HEK293T (cell line): ENCODE results near the gene HSFX1.
"Not testable (repeated sequence)": the region's sequence is repeated elsewhere in the genome, so short reads cannot be mapped to it uniquely, and the experiment has no call there.

Source experiments
- CTCF ChIA-PET: fragments of 350-600 bp; formaldehyde crosslinking; extraction: SDS; loops from one replicate; lab custom pipeline; 2021; ENCODE audit warnings: antibody characterized with exemption, inconsistent platforms; lab: Yijun Ruan, JAX
- POLR2A ChIA-PET: fragments of 350-600 bp; formaldehyde crosslinking; extraction: SDS; loops from one replicate; lab custom pipeline; 2020; ENCODE audit warnings: antibody characterized with exemption, inconsistent platforms; lab: Yijun Ruan, JAX
- DNase-seq: peaks from one replicate; pipeline ENCODE4 v3.0.0; 2012; ENCODE audit warnings: mixed read lengths; ENCODE audit errors: extremely low spot score
- ARNT ChIP-seq: fragments of 450-650 bp; IDR thresholded peaks from 2 replicates; pipeline ENCODE4 v1.6.1; 2017; ENCODE audit warnings: mild to moderate bottlenecking
- BHLHE40 ChIP-seq: fragments of 450-650 bp; IDR thresholded peaks from 2 replicates; pipeline ENCODE4 v1.6.1; 2016; ENCODE audit warnings: mild to moderate bottlenecking, moderate library complexity, borderline replicate concordance
- CTBP1 ChIP-seq: fragments of 450-650 bp; IDR thresholded peaks from 2 replicates; pipeline ENCODE4 v1.6.1; 2016; ENCODE audit warnings: borderline replicate concordance
- ELF4 ChIP-seq: fragments of 450-650 bp; IDR thresholded peaks from 2 replicates; pipeline ENCODE4 v1.6.1; 2017; ENCODE audit warnings: antibody characterized with exemption
- FOXA1 ChIP-seq: fragments of 450-650 bp; IDR thresholded peaks from 2 replicates; pipeline ENCODE4 v1.6.1; 2016; ENCODE audit warnings: mild to moderate bottlenecking
- FOXK2 ChIP-seq: fragments of 450-650 bp; IDR thresholded peaks from 2 replicates; pipeline ENCODE4 v1.6.1; 2016; ENCODE audit warnings: mild to moderate bottlenecking
- FOXM1 ChIP-seq: fragments of 450-650 bp; IDR thresholded peaks from 2 replicates; pipeline ENCODE4 v1.6.1; 2017; ENCODE audit warnings: mild to moderate bottlenecking, borderline replicate concordance
- HDGF ChIP-seq: fragments of 450-650 bp; IDR thresholded peaks from 2 replicates; pipeline ENCODE4 v1.6.1; 2017; ENCODE audit warnings: antibody characterized with exemption, borderline replicate concordance
- L3MBTL2 ChIP-seq: fragments of 450-650 bp; conservative IDR thresholded peaks from 2 replicates; pipeline ENCODE4 v1.6.1; 2016; ENCODE audit warnings: mild to moderate bottlenecking
- LEF1 ChIP-seq: fragments of 450-650 bp; IDR thresholded peaks from 2 replicates; pipeline ENCODE4 v1.6.1; 2017; ENCODE audit warnings: mild to moderate bottlenecking, borderline replicate concordance
- NFRKB ChIP-seq: fragments of 450-650 bp; IDR thresholded peaks from 2 replicates; pipeline ENCODE4 v1.6.1; 2016; ENCODE audit warnings: mild to moderate bottlenecking, moderate library complexity
- SP1 ChIP-seq: fragments of 450-650 bp; IDR thresholded peaks from 2 replicates; pipeline ENCODE4 v1.6.1; 2017
- SUZ12 ChIP-seq: fragments of 450-650 bp; IDR thresholded peaks from 2 replicates; pipeline ENCODE4 v1.6.1; 2016; ENCODE audit warnings: mild to moderate bottlenecking
- TARDBP ChIP-seq: fragments of 450-650 bp; IDR thresholded peaks from 2 replicates; pipeline ENCODE4 v1.6.1; 2016
- ZNF384 ChIP-seq: fragments of 450-650 bp; IDR thresholded peaks from 2 replicates; pipeline ENCODE4 v1.6.1; 2016
- TF ChIP-seq, protein P1 (sequence below): fragments of 450-650 bp; IDR thresholded peaks from 2 replicates; pipeline ENCODE4 v1.6.1; 2016

HSFX1 gene

DNA sequence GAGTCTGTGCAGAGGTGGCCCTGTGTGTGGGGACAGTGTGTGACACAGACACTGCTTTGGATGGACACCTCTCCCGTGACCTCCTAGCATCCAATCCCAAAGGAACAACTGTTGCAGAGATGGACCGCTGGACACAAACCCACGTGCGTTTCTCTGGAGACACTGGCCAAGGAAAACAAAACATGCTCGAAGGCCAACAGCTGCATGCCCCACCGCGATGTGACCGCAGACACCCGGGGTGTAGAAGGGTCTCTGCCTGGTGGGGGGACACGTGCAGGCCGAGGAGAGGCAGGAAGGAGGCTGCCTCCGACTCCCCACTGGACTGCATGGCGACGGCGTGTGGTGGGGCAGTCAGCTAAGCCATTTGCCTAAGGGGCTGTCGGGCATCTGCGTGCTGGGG, at the start of gene HSFX1:
HSFX1 (plus strand) TSS at position 301 of the 400 bp plus-strand sequence. CDS start 614 bp downstream, outside the sequence.
- CTCF ChIA-PET, POLR2A ChIA-PET, DNase-seq: not testable (repeated sequence)

- DNase-seq, CTCF ChIA-PET, POLR2A ChIA-PET: not testable (repeated sequence)
Observed at GRCh38 chrX:149727308-149727707, 46.6 kb upstream of the HSFX1 start.

DNA sequence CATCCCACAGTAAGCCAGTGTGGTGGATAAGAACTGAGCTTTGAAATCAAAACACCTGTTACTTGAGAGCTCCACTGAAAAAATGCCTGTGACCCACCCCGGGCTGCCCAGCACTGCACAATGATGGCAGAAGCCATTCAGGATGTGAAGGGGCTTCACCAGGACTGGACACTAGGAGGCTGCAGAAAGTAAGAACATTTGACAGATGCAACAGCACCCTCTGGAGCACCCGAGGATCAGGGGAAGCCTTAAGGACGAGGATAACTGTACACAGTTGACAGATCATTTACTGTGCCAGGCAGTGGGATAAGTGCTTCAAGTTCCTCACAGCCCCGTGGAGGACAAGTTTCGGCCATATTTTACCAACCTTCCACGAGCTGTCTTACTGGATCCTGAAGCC, 31.6 kb upstream of the HSFX1 start:
- DNase-seq, CTCF ChIA-PET, POLR2A ChIA-PET: not testable (repeated sequence)

DNA sequence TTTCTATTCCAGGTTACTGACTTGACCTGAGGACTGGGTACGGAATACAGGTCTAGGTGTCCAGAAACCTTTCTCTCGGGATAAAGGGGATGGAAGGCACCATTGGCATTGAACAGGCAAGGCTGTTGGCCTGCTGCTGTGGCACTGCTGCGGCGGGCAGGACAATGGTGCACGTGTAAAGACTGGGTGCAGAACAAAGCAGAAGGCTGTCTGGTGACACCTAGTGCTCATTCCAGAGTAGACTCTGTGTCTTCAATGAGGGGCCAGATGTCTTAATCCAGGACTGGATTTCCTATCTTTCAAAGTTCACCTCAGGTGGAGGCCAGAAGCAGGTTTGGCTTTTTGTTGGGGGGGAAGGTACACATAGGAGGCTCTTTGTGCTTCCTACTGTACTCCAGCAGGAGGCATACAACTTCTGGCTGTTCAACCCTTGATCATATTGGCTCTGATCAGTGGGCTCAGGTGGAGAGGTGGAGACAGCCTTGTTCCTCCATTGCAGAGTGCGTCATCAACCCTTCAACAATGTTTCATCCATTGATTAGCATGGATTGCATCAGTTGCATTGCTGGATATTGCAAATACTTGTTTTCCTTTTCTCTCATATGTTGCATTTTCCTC, 27.4 kb upstream of the HSFX1 start:
- DNase-seq, CTCF ChIA-PET, POLR2A ChIA-PET: not testable (repeated sequence)

GRCh38 chrX:149757206-149758067, 16.4 kb upstream of the HSFX1 start:
- DNase-seq, result no peak
- ChIA-PET CTCF (no interaction called here), POLR2A (no interaction called here)
- TF ChIP-seq HDGF (no peak), BHLHE40 (no peak), L3MBTL2 (no peak), SP1 (no peak), NFRKB (no peak), ELF4 (no peak), LEF1 (no peak), CTBP1 (no peak), FOXA1 (no peak), ARNT (no peak), FOXK2 (no peak), ZNF384 (no peak), FOXM1 (no peak), TARDBP (no peak), SUZ12 (no peak)
- TF ChIP-seq, protein P1, sequence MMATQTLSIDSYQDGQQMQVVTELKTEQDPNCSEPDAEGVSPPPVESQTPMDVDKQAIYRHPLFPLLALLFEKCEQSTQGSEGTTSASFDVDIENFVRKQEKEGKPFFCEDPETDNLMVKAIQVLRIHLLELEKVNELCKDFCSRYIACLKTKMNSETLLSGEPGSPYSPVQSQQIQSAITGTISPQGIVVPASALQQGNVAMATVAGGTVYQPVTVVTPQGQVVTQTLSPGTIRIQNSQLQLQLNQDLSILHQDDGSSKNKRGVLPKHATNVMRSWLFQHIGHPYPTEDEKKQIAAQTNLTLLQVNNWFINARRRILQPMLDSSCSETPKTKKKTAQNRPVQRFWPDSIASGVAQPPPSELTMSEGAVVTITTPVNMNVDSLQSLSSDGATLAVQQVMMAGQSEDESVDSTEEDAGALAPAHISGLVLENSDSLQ, result no peak

DNA sequence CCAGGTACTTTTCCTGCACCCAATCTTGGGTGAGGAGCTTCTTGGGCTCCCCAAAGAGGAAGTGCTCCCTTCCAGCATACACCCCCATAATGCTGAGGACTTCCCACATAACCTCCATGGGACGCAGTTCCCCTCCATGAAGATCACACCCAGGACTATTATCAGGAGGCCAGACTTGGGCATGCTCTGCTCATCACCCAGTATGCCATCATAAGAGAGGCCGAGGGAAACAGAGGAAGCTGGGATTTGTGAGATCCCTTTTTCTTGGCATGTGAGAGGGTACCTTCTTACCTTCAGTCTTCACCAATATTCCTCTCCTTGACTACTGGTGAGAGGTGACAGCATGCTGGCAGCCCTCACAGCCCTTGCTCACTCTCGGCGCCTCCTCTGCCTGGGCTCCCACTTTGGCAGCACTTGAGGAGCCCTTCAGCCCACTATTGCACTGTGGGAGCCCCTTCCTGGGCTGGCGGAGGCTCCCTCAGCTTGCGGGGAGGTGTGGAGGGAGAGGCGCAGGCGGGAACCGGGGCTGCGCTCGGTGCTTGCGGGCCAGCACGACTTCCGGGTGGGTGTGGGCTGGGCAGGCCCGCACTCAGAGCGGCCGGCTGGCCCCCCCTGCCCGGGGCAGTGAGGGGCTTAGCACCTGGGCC, 15.7 kb upstream of the HSFX1 start:
- no peak for DNase-seq
- TF ChIP-seq L3MBTL2 (no peak), BHLHE40 (no peak), LEF1 (no peak), ARNT (no peak), FOXM1 (no peak), CTBP1 (no peak), ZNF384 (no peak), SUZ12 (no peak), SP1 (no peak), FOXA1 (no peak), NFRKB (no peak), TARDBP (no peak), ELF4 (no peak)
- TF ChIP-seq, protein P1, result no peak
- POLR2A ChIA-PET, result no interaction called here
- CTCF ChIA-PET, result no interaction called here

DNA sequence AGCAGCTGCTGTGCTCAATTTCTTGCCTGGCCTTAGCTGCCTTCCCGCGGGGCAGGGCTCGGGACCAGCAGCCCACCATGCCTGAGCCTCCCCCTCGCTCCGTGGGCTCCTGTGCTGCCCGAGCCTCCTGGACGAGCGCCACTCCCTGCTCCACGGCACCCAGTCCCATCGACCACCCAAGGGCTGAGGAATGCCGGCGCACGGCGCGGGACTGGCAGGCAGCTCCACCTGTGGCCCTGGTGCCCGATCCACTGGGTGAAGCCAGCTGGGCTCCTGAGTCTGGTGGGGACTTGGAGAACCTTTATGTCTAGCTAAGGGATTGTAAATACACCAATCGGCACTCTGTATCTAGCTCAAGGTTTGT, 15.2 kb upstream of the HSFX1 start:
- POLR2A ChIA-PET, result not testable (repeated sequence)

DNA sequence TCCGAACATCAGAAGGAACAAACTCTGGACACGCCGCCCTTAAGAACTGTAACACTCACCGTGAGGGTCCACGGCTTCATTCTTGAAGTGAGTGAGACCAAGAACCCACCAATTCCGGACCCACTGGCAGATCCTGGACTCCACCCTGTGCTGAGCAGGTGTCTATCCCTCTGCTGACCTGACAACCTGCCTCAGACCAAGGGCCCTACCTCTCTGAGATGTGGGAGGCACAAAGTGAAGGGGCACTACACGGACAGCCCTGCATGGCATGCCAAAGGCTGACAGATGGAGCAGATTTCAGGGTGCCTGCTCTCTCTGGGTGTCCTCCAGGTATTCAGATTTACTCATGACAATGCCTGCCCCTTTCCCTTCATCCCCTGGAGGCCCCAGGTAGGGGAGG, 14.0 kb upstream of the HSFX1 start:
- TF ChIP-seq HDGF, result no peak
- no peak for TF ChIP-seq ELF4
- TF ChIP-seq L3MBTL2, result no peak
- no peak for TF ChIP-seq CTBP1
- TF ChIP-seq FOXM1, result no peak
- no peak for TF ChIP-seq BHLHE40
- TF ChIP-seq NFRKB, result no peak
- TF ChIP-seq SUZ12, result no peak
- no peak for TF ChIP-seq LEF1
- TF ChIP-seq ARNT, result no peak
- TF ChIP-seq TARDBP, result no peak
- no peak for TF ChIP-seq FOXK2
- TF ChIP-seq, protein P1, result no peak
- TF ChIP-seq ZNF384, result no peak
- TF ChIP-seq FOXA1, result no peak
- no peak for TF ChIP-seq SP1
- no peak for DNase-seq
- POLR2A ChIA-PET, result no interaction called here
- CTCF ChIA-PET, result no interaction called here

More for the DNA sequence above, 15.2 kb upstream of the HSFX1 start:
- DNase-seq, CTCF ChIA-PET: not testable (repeated sequence)
